ENCODE data around the gene DOCK1.

DOCK1 gene

DNA sequence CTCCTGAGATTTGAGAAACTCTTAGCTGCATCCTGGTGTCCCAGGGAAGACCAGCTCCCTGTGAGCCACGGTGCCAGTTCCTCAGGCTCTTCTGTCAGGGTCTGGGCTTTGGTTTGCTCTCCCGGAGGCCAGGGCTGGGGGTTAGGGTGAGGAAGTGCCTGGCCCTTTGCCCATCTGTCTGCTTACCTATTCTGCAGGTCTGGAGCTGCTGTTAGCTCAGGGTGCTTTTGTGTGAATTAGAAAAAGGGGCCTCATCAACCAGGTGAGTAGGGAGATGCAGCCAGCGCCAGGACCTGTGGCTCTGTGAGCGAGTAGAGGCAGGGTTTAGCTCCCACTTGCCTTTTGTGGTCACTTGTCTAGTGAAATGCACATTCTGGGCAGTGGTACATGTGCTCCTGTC is 109.4 kb downstream of the DOCK1 start:
- Histone ChIP-seq H3K4me2 (ENCODE audit: low read length) (no peak overlapping the region), H3K27me3 (ENCODE audit: control insufficient read depth, insufficient read depth, low read length) (no peaks in the 10 kb centered on the region), H3K27ac (no peak overlapping the region), H2AFZ (no peak overlapping the region), H3K9me3 (ENCODE audit: control insufficient read depth, low read length) (no peaks in the 10 kb centered on the region), H3K4me3 (ENCODE audit: low read depth, low read length) (no peak overlapping the region), H3K79me2 (no peaks in the 10 kb centered on the region), H3K36me3 (ENCODE audit: control insufficient read depth, insufficient read depth, low read length) (no peaks in the 10 kb centered on the region), H3K4me1 (peaks cover 4% of the 10 kb centered on the region), H3K9ac (no peak overlapping the region)
- TF ChIP-seq, protein P1, sequence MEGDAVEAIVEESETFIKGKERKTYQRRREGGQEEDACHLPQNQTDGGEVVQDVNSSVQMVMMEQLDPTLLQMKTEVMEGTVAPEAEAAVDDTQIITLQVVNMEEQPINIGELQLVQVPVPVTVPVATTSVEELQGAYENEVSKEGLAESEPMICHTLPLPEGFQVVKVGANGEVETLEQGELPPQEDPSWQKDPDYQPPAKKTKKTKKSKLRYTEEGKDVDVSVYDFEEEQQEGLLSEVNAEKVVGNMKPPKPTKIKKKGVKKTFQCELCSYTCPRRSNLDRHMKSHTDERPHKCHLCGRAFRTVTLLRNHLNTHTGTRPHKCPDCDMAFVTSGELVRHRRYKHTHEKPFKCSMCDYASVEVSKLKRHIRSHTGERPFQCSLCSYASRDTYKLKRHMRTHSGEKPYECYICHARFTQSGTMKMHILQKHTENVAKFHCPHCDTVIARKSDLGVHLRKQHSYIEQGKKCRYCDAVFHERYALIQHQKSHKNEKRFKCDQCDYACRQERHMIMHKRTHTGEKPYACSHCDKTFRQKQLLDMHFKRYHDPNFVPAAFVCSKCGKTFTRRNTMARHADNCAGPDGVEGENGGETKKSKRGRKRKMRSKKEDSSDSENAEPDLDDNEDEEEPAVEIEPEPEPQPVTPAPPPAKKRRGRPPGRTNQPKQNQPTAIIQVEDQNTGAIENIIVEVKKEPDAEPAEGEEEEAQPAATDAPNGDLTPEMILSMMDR (IDR thresholded peaks at IDR 0.05): no peak

DNA sequence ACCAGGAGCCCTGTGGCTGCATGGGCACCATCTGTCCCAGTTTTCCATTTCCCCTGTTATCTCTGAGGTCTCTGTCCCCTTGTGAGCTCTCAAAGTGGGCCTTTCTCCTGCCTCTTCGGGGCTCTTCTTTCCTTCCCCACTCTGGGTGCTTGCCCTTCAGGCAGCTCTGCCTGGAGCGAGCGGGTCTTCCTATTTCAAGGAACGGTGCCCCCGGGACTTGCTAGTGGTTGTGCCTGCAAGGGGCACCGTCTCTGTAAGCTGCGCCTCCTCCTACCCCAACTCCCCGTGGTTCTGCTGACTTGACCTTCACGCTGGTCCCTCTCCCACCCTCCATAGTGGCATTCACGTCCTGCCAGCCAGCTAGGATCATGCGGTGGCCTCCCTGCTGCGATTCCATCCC is 110.1 kb downstream of the DOCK1 start:
- TF ChIP-seq, protein P1 (IDR thresholded peaks at IDR 0.05): no peak
- Histone ChIP-seq H2AFZ (no peak overlapping the region), H3K4me3 (ENCODE audit: low read depth, low read length) (no peak overlapping the region), H3K4me2 (ENCODE audit: low read length) (no peak overlapping the region), H3K79me2 (no peaks in the 10 kb centered on the region), H3K27me3 (ENCODE audit: control insufficient read depth, insufficient read depth, low read length) (no peaks in the 10 kb centered on the region), H3K4me1 (peaks cover 4% of the 10 kb centered on the region), H3K9me3 (ENCODE audit: control insufficient read depth, low read length) (no peaks in the 10 kb centered on the region), H3K36me3 (ENCODE audit: control insufficient read depth, insufficient read depth, low read length) (no peaks in the 10 kb centered on the region), H3K27ac (no peak overlapping the region), H3K9ac (no peak overlapping the region)

DNA sequence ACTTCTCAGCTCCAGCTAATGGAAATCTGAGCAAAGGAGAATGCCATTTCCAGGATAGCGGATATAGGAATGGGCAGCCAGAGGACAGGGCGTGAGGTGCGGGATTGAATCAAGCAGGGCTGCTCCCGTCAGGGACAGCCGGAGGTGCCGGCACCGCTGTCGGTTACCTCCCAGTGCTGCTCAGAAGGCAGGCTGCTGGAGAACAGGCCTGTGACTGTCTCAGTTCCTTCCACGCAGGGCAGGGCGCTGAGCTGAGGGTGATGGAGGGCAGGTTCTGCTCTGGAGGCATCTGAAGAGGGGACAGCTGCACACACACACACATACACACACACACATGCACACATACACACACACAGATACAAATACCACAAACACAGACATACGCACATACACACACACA is 111.1 kb downstream of the DOCK1 start:
- H3K9me3 ChIP-seq (ENCODE audit: control insufficient read depth, low read length): no peaks in the 10 kb centered on the region
- H3K4me3 ChIP-seq (ENCODE audit: low read depth, low read length): no peak overlapping the region
- no peak overlapping the region for H3K9ac ChIP-seq
- H3K4me2 ChIP-seq (ENCODE audit: low read length): no peak overlapping the region
- TF ChIP-seq, protein P1 (IDR thresholded peaks at IDR 0.05): no peak
- no peaks in the 10 kb centered on the region for H3K36me3 ChIP-seq (ENCODE audit: control insufficient read depth, insufficient read depth, low read length)
- H3K4me1 ChIP-seq: peaks cover 4% of the 10 kb centered on the region
- no peak overlapping the region for H2AFZ ChIP-seq
- no peak overlapping the region for H3K27ac ChIP-seq
- no peaks in the 10 kb centered on the region for H3K79me2 ChIP-seq
- H3K27me3 ChIP-seq (ENCODE audit: control insufficient read depth, insufficient read depth, low read length): no peaks in the 10 kb centered on the region

- Histone ChIP-seq H3K9me3 (ENCODE audit: control insufficient read depth, low read length) (no peaks in the 10 kb centered on the region), H3K79me2 (no peaks in the 10 kb centered on the region), H3K4me2 (ENCODE audit: low read length) (no peak overlapping the region), H3K36me3 (ENCODE audit: control insufficient read depth, insufficient read depth, low read length) (no peaks in the 10 kb centered on the region), H3K9ac (no peak overlapping the region), H2AFZ (no peak overlapping the region), H3K27me3 (ENCODE audit: control insufficient read depth, insufficient read depth, low read length) (no peaks in the 10 kb centered on the region), H3K4me3 (ENCODE audit: low read depth, low read length) (no peak overlapping the region), H3K4me1 (no peaks in the 10 kb centered on the region), H3K27ac (no peak overlapping the region)
- TF ChIP-seq, protein P1 (IDR thresholded peaks at IDR 0.05): no peak
Observed at GRCh38 chr10:127017541-127018297, 112.5 kb downstream of the DOCK1 start.

DNA sequence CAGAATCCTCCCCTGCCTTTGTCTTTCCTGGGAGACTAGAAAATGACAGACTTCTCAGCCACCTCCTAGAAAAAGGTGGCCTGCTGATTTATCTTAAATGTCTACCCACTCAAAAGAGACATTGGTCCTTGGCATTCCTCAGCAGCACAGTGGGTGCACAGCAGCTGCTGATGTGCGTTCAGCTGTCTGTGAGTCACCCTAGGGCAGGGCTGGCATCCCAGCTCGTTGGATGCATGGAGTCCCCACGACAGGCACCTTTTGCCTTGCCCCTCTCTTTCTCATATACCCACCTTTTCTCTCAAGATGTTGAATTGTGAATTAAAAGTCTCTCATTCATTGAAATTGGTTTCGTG is 113.0 kb downstream of the DOCK1 start:
- Histone ChIP-seq H3K4me3 (ENCODE audit: low read depth, low read length) (no peak overlapping the region), H3K27ac (no peak overlapping the region), H2AFZ (no peak overlapping the region), H3K9me3 (ENCODE audit: control insufficient read depth, low read length) (no peaks in the 10 kb centered on the region), H3K27me3 (ENCODE audit: control insufficient read depth, insufficient read depth, low read length) (no peaks in the 10 kb centered on the region), H3K9ac (no peak overlapping the region), H3K4me2 (ENCODE audit: low read length) (no peak overlapping the region), H3K79me2 (no peaks in the 10 kb centered on the region), H3K36me3 (ENCODE audit: control insufficient read depth, insufficient read depth, low read length) (no peaks in the 10 kb centered on the region), H3K4me1 (no peaks in the 10 kb centered on the region)
- TF ChIP-seq, protein P1 (IDR thresholded peaks at IDR 0.05): no peak

Measured in parathyroid adenoma (tissue), 2 donors.